Activated CD8-positive, alpha-beta memory T cell treated with anti-CD3 and anti-CD28 coated beads for 4 hours (primary cell): ENCODE results near the gene CEP112.
"Not testable (repeated sequence)": the region's sequence is repeated elsewhere in the genome, so short reads cannot be mapped to it uniquely, and the experiment has no call there.

Source experiments
- DNase-seq, 2 donors: peaks; one replicate each; pipeline ENCODE4 v3.0.0-alpha.2; 2020; ENCODE audit warnings: low read depth in 2 of 2

CEP112 gene

GRCh38 chr17:66155055-66155454 is 36.9 kb downstream of the CEP112 start:
- DNase-seq = not testable (repeated sequence)

DNA sequence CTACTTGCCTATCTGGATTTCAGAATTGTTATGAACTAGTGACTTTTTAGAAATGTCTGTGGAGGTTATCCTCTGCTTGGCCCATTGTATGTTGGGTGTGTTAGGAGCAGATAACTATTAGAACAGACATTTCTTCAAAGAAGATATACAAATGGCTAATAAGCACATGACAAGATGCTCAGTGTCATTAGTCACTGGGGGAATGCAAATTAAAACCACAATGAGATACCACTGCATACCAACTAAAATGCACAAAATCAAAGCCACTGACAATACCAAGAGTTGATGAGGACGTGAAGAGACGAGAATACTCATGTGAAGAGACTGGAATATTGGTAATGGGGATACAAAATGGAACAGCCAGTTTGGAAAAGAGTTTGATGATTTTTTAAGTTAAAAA is 39.2 kb downstream of the CEP112 start:
- DNase-seq = no peak

- DNase-seq = no peak
Measured at GRCh38 chr17:66150708-66151107, 41.2 kb downstream of the CEP112 start.

- DNase-seq = no peak
Measured at GRCh38 chr17:66149562-66149961, 42.4 kb downstream of the CEP112 start.

GRCh38 chr17:66146394-66146793 is 45.5 kb downstream of the CEP112 start:
- DNase-seq = no peak

DNA sequence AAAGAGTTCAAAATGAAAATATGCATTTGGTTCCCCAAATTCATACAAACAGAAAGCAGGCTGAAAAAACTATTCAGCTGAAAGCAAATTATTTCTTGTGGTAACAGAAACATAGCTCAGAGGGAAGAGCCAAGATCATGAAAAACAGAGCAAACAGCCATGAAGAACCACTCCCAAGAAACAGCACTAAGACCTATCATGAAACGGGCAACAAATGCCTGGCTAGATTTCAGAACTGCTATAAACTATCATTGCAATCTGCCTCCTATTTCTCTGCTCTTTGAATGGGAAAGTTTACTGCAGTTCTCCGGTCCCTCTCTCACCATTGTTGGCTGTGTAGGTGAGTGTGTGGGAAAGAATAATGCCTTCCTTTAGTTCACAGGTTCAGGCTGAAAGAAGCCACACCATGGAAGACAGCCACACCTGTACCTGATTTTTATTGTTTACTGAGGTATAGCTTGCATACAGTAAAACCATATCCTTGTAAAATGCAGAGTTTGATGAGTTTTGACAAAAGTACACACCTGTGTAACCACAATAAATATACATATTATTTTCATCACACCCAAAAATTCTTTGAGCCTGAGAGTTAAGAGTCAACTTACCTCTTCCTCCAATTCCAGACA is 48.2 kb downstream of the CEP112 start:
- DNase-seq = no peak

DNA sequence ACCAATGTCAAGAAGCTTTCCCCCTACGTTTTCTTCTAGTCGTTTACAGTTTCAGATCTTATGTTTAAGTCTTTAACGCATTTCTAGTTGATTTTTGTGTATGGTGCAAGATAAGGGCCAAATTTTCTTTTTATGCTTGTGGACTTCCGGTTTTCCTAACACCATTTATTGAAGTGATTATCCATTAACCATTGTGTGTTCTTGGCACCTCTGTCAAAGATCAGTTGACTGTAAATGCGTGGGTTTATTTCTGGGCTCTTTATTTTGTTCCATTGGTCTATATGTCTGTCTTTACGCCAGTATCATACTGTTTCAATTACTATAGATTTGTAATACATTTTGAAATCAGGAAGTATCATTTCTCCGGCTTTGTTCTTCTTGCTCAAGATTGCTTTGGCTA is 49.5 kb downstream of the CEP112 start:
- no peak for DNase-seq

DNA sequence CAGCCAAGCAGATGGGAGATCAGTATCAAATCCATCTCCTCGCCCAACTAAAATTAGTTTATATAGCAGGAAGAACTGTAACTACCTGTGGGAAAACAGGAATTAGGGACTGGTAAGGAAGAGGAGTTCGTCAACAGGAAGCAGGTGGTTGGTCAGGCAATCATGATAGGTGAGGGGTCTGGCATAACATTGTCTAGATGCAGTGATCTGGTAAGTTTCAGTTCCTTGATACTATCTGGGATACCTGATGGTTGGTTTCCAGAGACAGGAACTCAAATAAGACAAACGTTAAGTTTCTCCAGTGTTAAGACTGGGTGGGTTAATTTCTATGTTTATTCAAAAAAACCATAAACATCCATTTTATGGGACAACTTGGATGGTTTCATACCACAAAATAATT is 53.8 kb downstream of the CEP112 start:
- no peak for DNase-seq

DNA sequence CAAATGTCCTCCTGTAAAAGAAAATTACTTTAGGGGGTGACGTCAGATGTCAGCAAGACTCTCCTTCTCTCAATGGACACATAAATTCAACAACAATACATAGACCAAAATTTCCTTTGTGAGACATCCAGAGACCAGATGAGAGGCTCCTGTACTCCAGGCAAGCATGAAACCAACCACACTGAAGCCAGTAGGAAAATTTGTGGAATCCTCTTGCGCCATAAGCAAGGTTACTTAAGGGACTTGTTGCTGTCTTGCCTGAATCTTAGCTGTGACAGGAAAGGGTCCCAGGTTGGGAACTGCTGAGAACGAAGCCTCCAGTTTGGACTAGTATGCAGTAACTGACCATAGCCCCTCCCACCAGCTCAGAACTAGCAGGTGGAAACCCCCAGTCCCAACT is 56.0 kb downstream of the CEP112 start:
- DNase-seq = no peak

GRCh38 chr17:66135219-66135618 is 56.7 kb downstream of the CEP112 start:
- no peak for DNase-seq

GRCh38 chr17:66129759-66130158 is 62.2 kb downstream of the CEP112 start:
- no peak for DNase-seq

DNA sequence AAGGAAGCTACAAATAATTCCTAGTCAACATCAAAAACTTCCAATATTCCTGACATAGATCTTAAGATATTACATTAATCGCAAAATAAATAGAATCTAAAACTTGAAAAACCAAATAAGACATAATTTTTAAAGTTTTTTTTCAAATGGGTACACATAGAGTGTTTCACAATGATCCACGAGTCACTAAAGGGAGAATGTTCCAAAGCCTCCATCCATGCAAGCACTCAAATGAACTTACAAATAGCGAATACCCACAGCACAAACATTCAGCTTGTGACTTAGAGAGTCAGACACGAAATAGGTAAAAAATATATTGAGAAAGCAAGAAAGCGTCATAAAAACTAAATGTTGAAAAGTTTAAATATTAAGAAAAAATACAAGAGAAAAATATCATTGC is 65.7 kb downstream of the CEP112 start:
- DNase-seq = no peak

- no peak for DNase-seq
Measured at GRCh38 chr17:66123163-66123562, 68.8 kb downstream of the CEP112 start.

DNA sequence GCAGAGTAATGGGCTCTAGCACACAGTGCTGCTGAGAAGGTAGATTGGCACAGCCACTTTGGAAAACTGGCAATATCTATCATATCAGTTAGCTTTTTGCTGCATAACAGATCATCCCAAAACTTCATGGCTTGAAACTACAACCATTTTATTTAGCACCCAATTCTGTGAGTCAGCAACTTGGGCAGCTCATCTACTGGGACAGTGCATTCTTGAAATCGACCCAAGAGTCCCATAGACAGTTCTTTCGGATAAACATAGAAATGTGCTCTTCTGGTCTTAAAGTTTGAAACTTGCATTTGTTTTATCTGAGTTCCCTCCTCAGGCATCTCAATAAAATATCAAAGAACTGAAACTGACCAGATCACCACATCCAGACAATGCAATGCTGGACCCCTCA is 76.7 kb downstream of the CEP112 start:
- no peak for DNase-seq

DNA sequence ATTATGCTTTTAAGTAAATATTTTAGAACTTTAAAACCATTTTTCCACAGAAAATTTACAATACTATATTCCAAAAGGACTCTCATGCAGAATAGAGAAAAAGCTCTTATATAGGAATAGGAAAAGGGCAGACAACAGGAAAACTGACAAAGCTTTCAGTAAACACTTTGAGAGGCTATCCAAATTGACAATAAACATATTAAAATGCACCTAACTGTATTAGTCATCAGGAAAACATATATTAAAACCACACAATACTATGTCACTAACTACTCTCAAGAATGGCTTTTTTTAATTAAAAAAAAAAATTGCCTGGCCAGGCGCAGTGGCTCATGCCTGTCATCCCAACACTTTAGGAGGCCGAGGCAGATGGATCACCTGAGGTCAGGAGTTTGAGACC is 77.3 kb downstream of the CEP112 start:
- no peak for DNase-seq

DNA sequence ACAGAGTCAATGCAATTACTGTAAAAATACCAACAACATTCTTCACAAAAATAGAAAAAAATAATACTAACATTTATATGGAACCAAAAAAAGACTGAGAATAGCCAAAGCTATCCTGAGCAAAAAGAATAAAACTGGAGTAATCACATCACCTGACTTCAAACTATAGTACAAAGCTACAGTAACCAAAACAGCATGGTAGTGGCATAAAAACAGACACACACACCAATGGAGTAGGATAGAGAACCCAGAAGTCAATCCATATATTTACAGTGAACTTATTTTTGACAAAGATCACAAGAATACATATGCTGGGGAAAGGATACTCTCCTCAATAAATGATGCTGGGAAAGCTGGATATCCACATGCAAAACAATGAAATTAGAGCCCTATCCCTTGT is 84.2 kb downstream of the CEP112 start:
- no peak for DNase-seq

DNA sequence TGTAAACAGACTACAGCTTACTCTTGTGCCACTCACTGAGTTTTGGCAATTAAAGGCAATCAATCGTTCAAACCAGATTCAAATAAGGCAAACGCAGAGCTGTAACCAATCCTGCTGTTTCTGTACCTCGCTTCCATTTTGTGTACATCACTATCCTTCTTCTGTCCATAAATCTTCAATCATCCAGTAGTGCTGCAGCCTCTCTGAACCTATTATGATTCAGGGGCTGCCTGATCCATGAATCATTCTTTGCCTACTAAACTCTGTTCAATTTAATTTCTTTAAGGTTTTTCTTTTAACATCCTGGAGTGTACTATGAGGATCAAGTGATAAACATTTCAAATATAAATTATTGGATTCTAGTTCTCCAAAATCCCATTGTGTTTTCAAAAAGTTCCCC is 93.9 kb downstream of the CEP112 start:
- DNase-seq = no peak

GRCh38 chr17:66094727-66095126 is 97.2 kb downstream of the CEP112 start:
- DNase-seq = no peak

GRCh38 chr17:66091445-66092080 is 100.4 kb downstream of the CEP112 start:
- no peak for DNase-seq

GRCh38 chr17:66089764-66090163 is 102.2 kb downstream of the CEP112 start:
- no peak for DNase-seq

GRCh38 chr17:66088173-66088572 is 103.8 kb downstream of the CEP112 start:
- DNase-seq = no peak

DNA sequence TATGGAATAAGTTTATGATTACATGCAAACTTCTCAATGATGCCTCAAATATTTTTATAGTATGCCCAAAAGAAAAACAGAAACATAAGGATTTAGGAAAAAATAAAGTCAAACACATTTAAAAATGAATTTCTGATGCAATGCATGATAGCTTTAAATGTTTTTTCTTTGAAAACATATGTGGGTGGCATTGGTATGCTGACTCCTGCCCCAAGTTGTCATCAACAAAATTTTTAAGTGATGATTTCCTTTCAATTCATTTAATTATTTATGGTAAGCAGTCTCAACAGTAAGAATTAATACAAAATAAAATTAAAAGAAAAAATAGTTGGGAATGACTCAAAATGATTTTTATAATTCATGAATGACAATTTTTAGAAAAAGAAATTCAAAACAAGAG is 104.9 kb downstream of the CEP112 start:
- DNase-seq = no peak

DNA sequence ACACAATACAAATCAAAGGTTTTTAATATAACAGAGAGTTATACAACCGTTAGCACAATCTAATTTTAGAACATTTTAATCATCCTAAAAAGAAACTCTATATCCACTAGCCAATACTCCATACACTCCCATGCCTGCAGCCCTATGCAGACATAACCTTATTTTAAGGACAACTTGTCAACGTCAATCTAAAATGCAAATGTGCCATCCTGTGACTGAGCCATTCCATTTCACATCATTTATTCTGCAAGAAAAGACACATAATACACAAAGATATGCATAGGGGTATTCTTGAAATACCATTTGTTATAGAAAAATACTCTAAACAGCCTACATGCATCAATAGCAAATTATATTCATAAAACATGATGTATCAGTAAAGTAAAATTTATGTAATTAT is 106.7 kb downstream of the CEP112 start:
- no peak for DNase-seq

DNA sequence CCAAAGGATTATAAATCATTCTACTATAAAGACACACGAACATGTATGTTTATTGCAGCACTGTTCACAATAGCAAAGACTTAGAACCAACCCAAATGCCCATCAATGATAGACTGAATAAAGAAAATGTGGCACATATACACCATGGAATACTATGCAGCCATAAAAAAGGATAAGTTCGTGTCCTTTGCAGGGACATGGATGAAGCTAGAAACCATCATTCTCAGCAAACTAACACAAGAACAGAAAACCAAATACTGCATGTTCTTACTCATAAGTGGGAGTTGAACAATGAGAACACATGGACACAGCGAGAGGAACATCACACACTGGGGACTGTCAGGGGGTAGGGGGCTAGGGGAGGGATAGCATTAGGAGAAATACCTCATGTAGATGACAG is 111.3 kb downstream of the CEP112 start:
- not testable (repeated sequence) for DNase-seq
